Measurements from ENCODE around the gene SREBF2.
A peak's percentile ranks its signal among the peaks of the same experiment; 100 is the strongest.

Gene SREBF2
- total RNA-seq = 98.4 to 237 (median 172) reads per million in 9 experiments

DNA sequence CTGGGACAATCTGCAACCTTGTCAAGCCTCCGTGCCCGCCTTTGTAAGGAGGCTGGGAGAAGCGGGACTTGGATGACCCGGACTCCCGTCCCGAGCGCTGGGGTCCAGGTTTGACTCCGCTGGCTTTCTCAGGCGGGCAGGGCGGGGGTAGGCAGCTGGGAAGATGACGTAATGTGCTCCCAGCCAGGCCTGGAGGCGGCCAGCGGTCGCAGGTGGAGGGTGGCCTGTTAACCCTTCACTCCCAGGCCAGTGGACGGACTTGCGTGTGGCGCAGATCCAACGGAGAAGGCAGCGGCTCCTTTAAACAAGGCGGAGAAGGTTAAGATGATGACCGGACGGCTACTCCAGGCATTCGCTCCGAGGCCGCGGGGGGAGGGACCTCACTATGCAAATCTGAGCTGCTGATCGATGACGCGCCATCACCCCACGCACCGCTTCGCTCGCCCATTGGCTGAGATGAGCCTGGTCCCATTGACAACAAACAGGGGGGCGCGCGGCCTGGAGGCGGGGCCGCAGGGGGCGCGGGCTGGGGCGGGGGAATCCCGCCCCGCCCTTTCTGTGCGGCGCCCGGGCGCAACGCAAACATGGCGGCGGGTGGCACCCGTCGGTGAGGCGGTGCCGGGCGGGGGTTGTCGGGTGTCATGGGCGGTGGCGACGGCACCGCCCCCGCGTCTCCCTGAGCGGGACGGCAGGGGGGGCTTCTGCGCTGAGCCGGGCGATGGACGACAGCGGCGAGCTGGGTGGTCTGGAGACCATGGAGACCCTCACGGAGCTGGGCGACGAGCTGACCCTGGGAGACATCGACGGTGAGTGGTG is at the start of gene SREBF2:
TSS of gene SREBF2 (plus strand) at position 553 of the 816 bp plus-strand sequence. CDS start at position 719, 166 bp downstream.
- peaks cover 32% of the 10 kb centered on the region for H3K36me3 Mint-ChIP-seq (ENCODE audit: insufficient read depth)
- DNase-seq (peak; percentile 96 to 99 (median 97)), ATAC-seq (replicated peaks) (peak; percentile 91)
- H3K4me3 Mint-ChIP-seq = peak within 1 kb of the TSS; percentile 93 to 96
- H3K4me1 Mint-ChIP-seq (ENCODE audit: low read depth in 2 of 2) = peaks cover 19 to 20% of the 10 kb centered on the region in 2 donors
- H3K9me3 Mint-ChIP-seq = no peaks in the 10 kb centered on the region
- peak within 1 kb of the TSS; percentile 99 to 100 for H3K27ac Mint-ChIP-seq
- no peaks in the 10 kb centered on the region for H3K27me3 Mint-ChIP-seq

DNA sequence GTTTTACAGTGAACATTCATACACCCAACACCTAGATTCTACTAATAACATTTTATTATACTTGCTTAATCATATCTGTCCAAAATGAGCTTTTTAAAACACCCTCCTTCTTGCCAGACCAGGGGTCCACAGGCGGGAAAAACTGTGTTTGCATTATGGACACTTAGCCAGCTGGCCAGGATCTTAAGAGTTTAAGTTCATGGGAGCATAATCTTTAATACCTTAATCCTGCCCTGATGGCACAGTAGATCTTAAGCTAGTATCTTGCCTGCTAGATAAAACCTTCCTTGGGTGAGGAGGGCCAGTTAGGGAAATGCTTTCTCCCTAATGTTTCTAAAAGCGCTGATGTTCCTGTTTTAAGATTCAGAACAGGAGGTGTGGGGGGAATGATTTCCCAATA is 45.6 kb upstream of the SREBF2 start:
- DNase-seq (no peak), ATAC-seq (replicated peaks) (no peak)
- H3K4me3 Mint-ChIP-seq = no peak overlapping the region
- peaks cover 32 to 41% of the 10 kb centered on the region in 2 donors for H3K4me1 Mint-ChIP-seq (ENCODE audit: low read depth in 2 of 2)
- no peaks in the 10 kb centered on the region for H3K9me3 Mint-ChIP-seq
- peaks cover 42% of the 10 kb centered on the region for H3K36me3 Mint-ChIP-seq (ENCODE audit: insufficient read depth)
- H3K27me3 Mint-ChIP-seq = no peaks in the 10 kb centered on the region
- peak overlapping the region in 1 of 2 donors; percentile 6 for H3K27ac Mint-ChIP-seq

DNA sequence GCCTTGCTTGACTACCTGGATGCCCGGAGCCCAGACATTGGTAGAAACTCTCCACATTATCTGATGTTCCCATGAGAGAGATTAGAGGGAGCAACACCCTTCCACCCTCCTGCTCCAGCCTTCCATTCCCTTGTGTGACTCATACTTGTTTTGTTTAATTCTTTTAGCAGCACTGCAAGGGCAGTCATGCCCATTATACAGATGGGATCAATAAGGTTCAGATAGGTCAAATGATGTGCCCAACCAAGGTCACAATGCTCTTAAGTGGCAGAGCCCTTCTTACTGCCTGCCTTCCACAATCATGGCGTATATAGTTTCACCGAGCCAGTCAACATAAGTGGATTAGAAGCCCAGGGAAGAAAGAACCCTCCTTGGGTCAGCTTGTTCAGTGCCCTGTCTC is 39.0 kb upstream of the SREBF2 start:
- ATAC-seq (replicated peaks) = no peak
- no peak for DNase-seq
- no peaks in the 10 kb centered on the region for H3K27me3 Mint-ChIP-seq
- peak overlapping the region; percentile 21 to 49 for H3K27ac Mint-ChIP-seq
- no peak overlapping the region for H3K4me3 Mint-ChIP-seq
- H3K36me3 Mint-ChIP-seq (ENCODE audit: insufficient read depth) = peaks cover 52% of the 10 kb centered on the region
- peaks cover 6 to 15% of the 10 kb centered on the region in 2 donors for H3K4me1 Mint-ChIP-seq (ENCODE audit: low read depth in 2 of 2)
- no peaks in the 10 kb centered on the region for H3K9me3 Mint-ChIP-seq

DNA sequence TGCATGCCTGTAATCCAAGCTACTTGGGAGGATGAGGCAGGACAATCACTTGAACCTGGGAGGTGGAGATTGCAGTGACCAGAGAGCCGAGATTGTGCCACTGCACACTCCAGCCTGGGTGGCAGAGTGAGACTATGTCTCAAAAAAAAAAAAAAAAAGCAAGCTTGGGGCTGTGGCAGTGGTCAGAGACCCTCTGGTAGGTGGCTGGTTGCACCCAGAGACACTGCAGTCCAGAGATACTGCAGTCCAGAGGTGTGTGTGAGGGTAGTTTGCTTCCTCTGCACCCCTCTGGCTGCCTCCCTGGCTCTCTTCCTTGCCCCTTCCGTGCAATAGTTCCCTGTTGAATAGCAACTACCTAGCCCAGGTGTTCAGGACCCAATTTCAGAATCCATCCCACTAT is 34.2 kb upstream of the SREBF2 start:
- H3K36me3 Mint-ChIP-seq (ENCODE audit: insufficient read depth) = peaks cover 58% of the 10 kb centered on the region
- ATAC-seq (replicated peaks) = no peak
- peak overlapping the region; percentile 95 to 97 for H3K4me3 Mint-ChIP-seq
- H3K9me3 Mint-ChIP-seq = no peaks in the 10 kb centered on the region
- peak overlapping the region; percentile 97 to 99 for H3K27ac Mint-ChIP-seq
- no peak for DNase-seq
- no peaks in the 10 kb centered on the region for H3K27me3 Mint-ChIP-seq
- H3K4me1 Mint-ChIP-seq (ENCODE audit: low read depth in 2 of 2) = peaks cover 23 to 28% of the 10 kb centered on the region in 2 donors

DNA sequence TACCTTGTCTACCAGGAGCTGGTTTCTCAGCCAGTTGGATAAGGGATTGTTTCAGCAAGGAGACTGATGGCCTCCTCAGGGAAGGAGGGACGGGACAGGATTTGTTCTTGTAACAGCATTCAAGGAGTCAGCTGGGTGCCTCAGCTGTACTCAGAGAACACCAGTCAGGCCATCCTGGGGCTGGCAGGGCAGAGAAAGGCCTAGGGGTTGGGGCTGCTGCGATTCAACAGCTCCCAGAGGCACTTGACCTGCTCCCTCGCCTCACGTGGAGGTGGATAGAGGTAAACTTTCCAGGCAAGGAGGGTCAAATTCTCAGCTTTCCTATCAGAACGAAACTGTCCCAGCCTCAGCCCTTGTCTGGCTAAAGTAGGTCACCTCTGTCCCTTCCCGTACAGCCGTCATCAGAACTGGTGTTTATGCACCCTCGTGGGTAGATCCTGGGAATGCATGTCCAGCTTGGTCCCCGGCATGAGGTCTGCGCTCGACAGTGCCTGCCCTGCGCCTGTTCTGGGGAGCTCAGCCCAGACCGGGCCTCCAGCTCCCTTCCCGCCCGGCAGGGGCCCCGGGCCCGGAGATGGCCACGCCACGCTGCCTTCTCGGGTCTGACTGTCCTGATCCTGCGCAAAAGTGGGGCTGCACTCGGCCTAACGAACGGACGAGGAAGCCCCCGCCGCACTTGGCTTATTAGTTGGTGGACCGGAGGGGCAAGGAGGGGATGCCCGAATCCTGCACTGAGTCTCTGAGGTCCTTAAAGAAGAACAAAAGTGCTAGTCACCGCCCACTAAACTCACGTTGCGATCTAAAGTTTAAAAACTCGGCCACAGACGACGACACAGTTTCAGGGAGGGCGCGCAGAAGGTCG is 33.2 kb upstream of the SREBF2 start:
- no peak for DNase-seq
- no peaks in the 10 kb centered on the region for H3K9me3 Mint-ChIP-seq
- peaks cover 26 to 34% of the 10 kb centered on the region in 2 donors for H3K4me1 Mint-ChIP-seq (ENCODE audit: low read depth in 2 of 2)
- H3K27ac Mint-ChIP-seq = peak overlapping the region; percentile 97 to 99
- peak overlapping the region; percentile 95 to 97 for H3K4me3 Mint-ChIP-seq
- no peaks in the 10 kb centered on the region for H3K27me3 Mint-ChIP-seq
- ATAC-seq (replicated peaks) = peak; percentile 57
- H3K36me3 Mint-ChIP-seq (ENCODE audit: insufficient read depth) = peaks cover 50% of the 10 kb centered on the region

DNA sequence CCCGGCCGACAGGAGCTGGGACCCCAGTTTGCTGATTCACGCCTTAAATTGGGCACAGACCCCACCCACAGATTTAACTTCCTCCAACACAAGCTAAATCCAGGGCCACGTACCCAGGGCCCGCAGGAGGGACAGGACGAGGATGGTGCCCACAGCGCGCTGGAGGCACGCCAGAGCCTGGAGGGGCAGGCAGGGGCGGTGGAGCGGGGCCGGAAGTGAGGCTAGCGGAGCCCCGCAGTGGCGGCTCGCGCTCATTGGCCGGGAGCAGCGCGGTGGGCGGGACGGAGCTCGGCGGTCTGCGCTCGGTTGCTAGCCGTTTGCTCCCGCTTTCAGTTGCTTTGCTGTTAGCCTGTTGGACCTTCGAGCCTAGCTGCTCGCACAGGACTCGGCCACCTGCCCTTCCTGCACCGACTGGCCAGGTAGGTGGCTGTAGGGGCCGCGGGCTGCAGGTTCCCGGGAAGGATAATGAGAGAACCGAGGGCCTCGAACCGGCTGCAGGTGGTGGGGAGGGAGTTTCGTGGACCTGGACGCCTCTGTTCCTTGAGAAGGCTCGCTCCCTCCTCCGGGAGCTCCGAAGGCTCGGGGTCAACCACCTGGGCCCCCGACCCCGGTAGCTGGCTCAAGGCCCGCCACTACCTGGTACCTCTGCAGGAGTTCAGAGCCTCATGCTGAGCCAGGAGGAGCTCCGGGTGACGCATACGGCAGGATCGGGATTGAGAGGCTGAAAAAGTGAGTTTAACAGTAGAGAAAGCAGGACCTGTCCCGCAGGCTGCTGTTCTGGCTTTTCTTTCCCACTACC is 32.4 kb upstream of the SREBF2 start, which contains the start of gene CCDC134:
TSS of gene CCDC134 (plus strand) at position 332 of the 799 bp plus-strand sequence. CDS start 8,212 bp downstream, outside the sequence.
- ATAC-seq (replicated peaks) = peak; percentile 95
- Mint-ChIP-seq H3K27ac (peak within 1 kb of the TSS; percentile 97 to 99), H3K4me1 (ENCODE audit: low read depth in 2 of 2) (peaks cover 29 to 34% of the 10 kb centered on the region in 2 donors)

DNA sequence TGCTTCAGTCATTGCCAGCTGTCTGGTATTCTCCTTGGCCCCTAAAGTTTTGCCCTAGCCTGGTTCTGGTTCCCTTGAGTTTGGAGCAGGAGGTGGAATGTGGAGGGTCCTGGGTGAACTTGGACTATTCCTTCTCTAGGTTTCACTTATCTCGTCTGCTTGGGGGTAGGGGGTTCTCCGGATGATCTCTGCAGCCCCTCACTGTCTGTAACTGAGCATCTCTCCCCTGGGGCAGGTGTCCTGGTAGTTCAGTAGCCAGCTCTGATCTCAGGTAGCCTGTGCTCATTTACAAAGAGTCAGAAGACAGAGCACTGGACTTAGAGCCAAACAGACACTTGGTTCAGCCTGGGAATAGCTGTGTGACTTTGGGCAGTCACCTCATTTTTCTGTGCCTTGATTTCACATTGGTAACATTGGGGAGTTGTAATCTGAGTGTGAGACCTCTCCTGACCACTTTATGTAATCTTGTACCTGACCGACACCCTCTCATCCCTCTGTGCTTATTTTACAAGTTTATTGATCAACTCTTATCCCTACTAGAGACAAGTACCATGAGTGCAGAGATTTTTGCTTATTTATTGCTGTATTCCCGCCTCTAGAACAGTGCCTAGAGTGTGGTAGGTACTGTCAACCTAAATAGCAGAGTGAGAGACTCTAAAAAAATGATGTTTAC is 31.6 kb upstream of the SREBF2 start:
- Mint-ChIP-seq H3K27ac (peak overlapping the region; percentile 97 to 99), H3K27me3 (no peaks in the 10 kb centered on the region), H3K4me3 (peak overlapping the region; percentile 95 to 97), H3K4me1 (ENCODE audit: low read depth in 2 of 2) (peaks cover 29 to 34% of the 10 kb centered on the region in 2 donors), H3K9me3 (no peaks in the 10 kb centered on the region), H3K36me3 (ENCODE audit: insufficient read depth) (peaks cover 40% of the 10 kb centered on the region)
- DNase-seq (no peak), ATAC-seq (replicated peaks) (no peak)

More for the DNA sequence above, 32.4 kb upstream of the SREBF2 start, which contains the start of gene CCDC134:
- Mint-ChIP-seq H3K36me3 (ENCODE audit: insufficient read depth) (peaks cover 43% of the 10 kb centered on the region), H3K4me3 (peak within 1 kb of the TSS; percentile 95 to 97), H3K9me3 (no peaks in the 10 kb centered on the region), H3K27me3 (no peaks in the 10 kb centered on the region)
- peak; percentile 89 to 92 (median 90) for DNase-seq

DNA sequence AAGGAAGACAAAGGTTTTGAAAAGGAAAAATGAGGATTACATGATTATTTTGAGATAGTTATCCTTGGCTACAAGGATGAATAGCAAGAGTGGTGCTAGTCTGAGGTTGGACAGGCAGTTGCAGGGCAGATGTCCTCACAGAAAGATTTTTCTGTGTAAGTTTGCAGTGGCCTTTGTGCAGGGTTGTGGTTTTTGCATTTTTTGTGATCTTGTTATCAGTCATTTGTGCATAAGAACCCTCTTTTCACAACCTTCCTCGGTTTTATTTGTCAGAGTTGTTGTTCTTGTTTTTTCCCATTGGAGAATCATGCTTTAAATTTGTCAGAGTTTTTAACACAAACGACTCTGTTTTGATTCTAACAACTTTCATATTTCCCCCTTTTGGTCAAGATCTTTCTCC is 31.0 kb upstream of the SREBF2 start:
- Mint-ChIP-seq H3K4me1 (ENCODE audit: low read depth in 2 of 2) (peaks cover 29 to 36% of the 10 kb centered on the region in 2 donors), H3K27ac (peak overlapping the region in 1 of 2 donors; percentile 99), H3K27me3 (no peaks in the 10 kb centered on the region), H3K4me3 (peak overlapping the region; percentile 95 to 97), H3K36me3 (ENCODE audit: insufficient read depth) (peaks cover 39% of the 10 kb centered on the region), H3K9me3 (no peaks in the 10 kb centered on the region)
- ATAC-seq (replicated peaks) = no peak
- DNase-seq = no peak

DNA sequence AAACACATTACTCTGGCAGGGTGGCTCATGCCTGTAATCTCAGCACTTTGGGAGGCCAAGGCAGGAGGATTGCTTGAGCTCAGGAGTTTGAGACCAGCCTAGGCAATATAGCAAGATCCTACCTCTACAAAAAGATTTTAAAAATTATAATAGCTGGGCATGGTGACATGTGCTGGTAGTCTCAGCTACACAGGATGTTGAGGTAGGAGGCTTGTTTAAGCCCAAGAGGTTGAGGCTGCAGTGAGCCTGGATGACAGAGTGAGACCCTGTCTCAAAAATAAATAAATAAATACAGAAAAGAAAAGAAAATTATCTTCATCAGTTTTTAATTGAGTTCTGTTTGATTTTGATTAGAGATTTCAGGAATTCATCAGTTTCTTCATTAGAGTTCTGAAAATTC is 27.3 kb upstream of the SREBF2 start:
- no peak for DNase-seq
- Mint-ChIP-seq H3K36me3 (ENCODE audit: insufficient read depth) (peaks cover 27% of the 10 kb centered on the region), H3K27ac (no peak overlapping the region), H3K27me3 (no peaks in the 10 kb centered on the region), H3K4me1 (ENCODE audit: low read depth in 2 of 2) (peaks cover 23 to 37% of the 10 kb centered on the region in 2 donors), H3K9me3 (no peaks in the 10 kb centered on the region), H3K4me3 (no peak overlapping the region)
- ATAC-seq (replicated peaks) = no peak

DNA sequence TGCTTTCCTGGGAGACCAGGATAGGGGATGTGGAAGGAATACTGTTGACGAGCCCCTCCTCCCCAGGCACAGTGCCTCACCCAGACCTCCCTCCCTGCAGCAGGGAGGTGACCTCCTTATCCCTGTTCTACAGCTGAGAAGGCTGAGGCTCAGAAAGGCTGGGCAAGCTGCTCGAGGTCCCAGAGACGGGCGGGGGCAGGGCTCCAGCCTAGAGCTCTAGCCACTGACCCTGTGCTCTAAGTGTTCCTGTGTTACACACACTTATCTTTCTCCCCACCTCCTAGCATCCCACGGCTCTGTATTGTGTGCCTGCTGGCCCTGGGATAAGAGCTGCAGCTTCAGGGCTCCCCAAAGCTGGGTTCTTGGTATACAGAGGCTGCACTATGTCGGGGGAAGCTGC is 24.5 kb upstream of the SREBF2 start:
- Mint-ChIP-seq H3K4me3 (no peak overlapping the region), H3K9me3 (no peaks in the 10 kb centered on the region), H3K4me1 (ENCODE audit: low read depth in 2 of 2) (peaks cover 10 to 18% of the 10 kb centered on the region in 2 donors), H3K27ac (no peak overlapping the region), H3K36me3 (ENCODE audit: insufficient read depth) (peaks cover 15% of the 10 kb centered on the region), H3K27me3 (no peaks in the 10 kb centered on the region)
- ATAC-seq (replicated peaks) (no peak), DNase-seq (no peak)

DNA sequence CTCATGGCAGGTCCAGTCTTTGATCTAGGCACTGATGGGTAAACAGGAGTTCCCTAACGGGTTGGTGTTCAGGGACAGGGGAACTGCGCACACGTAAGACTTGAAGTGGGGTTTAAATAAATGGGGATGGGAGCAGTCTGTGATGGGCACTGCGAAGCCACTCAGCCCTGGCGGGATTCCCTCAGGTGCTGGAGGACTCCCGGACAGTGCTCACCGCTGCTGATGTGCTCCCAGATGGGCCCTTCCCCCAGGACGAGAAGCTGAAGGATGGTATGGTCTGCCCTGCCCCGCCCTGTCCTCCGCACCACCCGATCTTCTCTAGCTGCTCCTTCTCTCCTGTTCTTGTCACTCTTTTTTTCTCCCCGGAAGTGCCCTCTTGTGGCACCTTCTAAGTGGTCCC is 22.9 kb upstream of the SREBF2 start:
- Mint-ChIP-seq H3K9me3 (no peaks in the 10 kb centered on the region), H3K36me3 (ENCODE audit: insufficient read depth) (peaks cover 11% of the 10 kb centered on the region), H3K4me1 (ENCODE audit: low read depth in 2 of 2) (peaks cover 4 to 8% of the 10 kb centered on the region in 2 donors), H3K27ac (peak overlapping the region in 1 of 2 donors; percentile 71), H3K27me3 (no peaks in the 10 kb centered on the region), H3K4me3 (no peak overlapping the region)
- ATAC-seq (replicated peaks) (no peak), DNase-seq (no peak)

DNA sequence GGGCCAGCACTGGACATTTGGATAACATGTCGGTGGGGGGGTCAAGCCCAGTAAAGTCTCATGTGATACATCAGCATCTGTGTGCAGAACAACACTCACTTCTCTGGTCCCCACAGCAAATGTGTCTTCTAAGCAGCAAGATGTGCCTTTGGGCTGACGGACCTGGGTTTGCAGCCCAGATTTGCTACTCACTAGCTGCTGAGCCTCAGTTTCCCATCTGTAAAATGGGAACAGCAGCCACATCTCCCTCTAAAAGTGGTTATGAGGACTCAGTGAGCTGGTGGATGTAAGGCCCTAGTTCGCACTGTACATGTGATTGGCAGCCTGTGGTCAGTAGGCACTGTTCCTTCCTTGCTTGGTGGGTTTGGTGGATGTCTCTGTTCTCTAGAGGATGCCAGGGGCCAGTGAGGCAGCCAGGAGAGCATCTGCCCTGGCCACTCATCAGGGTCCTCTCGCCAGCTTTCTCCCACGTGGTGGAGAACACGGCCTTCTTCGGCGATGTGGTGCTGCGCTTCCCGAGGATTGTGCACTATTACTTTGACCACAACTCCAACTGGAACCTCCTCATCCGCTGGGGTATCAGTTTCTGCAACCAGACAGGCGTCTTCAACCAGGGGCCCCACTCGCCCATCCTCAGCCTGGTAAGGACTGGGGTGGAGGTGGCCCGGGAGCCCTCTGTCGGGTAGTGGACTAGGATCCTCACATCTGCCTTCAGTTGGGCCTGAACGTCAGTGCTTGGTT is 19.9 kb upstream of the SREBF2 start:
- H3K9me3 Mint-ChIP-seq = no peaks in the 10 kb centered on the region
- no peaks in the 10 kb centered on the region for H3K27me3 Mint-ChIP-seq
- ATAC-seq (replicated peaks) (no peak), DNase-seq (no peak)
- peaks cover 18% of the 10 kb centered on the region for H3K36me3 Mint-ChIP-seq (ENCODE audit: insufficient read depth)
- peaks cover 4% of the 10 kb centered on the region in 2 donors for H3K4me1 Mint-ChIP-seq (ENCODE audit: low read depth in 2 of 2)
- H3K27ac Mint-ChIP-seq = no peak overlapping the region
- H3K4me3 Mint-ChIP-seq = no peak overlapping the region

All from effector memory CD8-positive, alpha-beta T cell (primary cell).